Ammon's horn (tissue), 1 donor: ENCODE data around the gene DEPDC5.
A peak's percentile ranks its signal among the peaks of the same experiment; 100 is the strongest.
"Not testable (repeated sequence)": the region's sequence is repeated elsewhere in the genome, so short reads cannot be mapped to it uniquely, and the experiment has no call there.

Source experiments
- DNase-seq: peaks from one replicate; pipeline ENCODE4 v3.0.0-alpha.2; 2016; ENCODE audit warnings: low spot score

The DEPDC5 gene

GRCh38 chr22:31815383-31815814, 61.6 kb downstream of the DEPDC5 start:
- not testable (repeated sequence) for DNase-seq

- DNase-seq = no peak
Observed at GRCh38 chr22:31816750-31817149, 62.9 kb downstream of the DEPDC5 start.

GRCh38 chr22:31818481-31819392, 64.9 kb downstream of the DEPDC5 start:
- no peak for DNase-seq

- no peak for DNase-seq
Observed at GRCh38 chr22:31820655-31821054, 66.8 kb downstream of the DEPDC5 start.

GRCh38 chr22:31821572-31821971, 67.8 kb downstream of the DEPDC5 start:
- DNase-seq = no peak

- no peak for DNase-seq
Observed at GRCh38 chr22:31822523-31822922, 68.7 kb downstream of the DEPDC5 start.

- no peak for DNase-seq
Observed at GRCh38 chr22:31825513-31825912, 71.7 kb downstream of the DEPDC5 start.

GRCh38 chr22:31826443-31826842, 72.6 kb downstream of the DEPDC5 start:
- DNase-seq = peak; percentile 72

GRCh38 chr22:31828739-31829138, 74.9 kb downstream of the DEPDC5 start:
- DNase-seq = no peak

GRCh38 chr22:31829505-31829904, 75.7 kb downstream of the DEPDC5 start:
- DNase-seq = peak; percentile 38

GRCh38 chr22:31830721-31831070, 76.9 kb downstream of the DEPDC5 start:
- no peak for DNase-seq

GRCh38 chr22:31833930-31834329, 80.1 kb downstream of the DEPDC5 start:
- no peak for DNase-seq

- DNase-seq = no peak
Observed at GRCh38 chr22:31836010-31836409, 82.2 kb downstream of the DEPDC5 start.

GRCh38 chr22:31838917-31839316, 85.1 kb downstream of the DEPDC5 start:
- DNase-seq = no peak

- DNase-seq = no peak
Observed at GRCh38 chr22:31839986-31840385, 86.2 kb downstream of the DEPDC5 start.

- peak; percentile 67 for DNase-seq
Observed at GRCh38 chr22:31840585-31840984, 86.8 kb downstream of the DEPDC5 start.

- DNase-seq = peak; percentile 34
Observed at GRCh38 chr22:31841078-31841827, 87.4 kb downstream of the DEPDC5 start.

GRCh38 chr22:31843526-31843925, 89.7 kb downstream of the DEPDC5 start:
- DNase-seq = no peak

GRCh38 chr22:31844941-31845340, 91.1 kb downstream of the DEPDC5 start:
- no peak for DNase-seq

- DNase-seq = no peak
Observed at GRCh38 chr22:31846161-31847115, 92.6 kb downstream of the DEPDC5 start.

GRCh38 chr22:31848411-31848810, 94.6 kb downstream of the DEPDC5 start:
- DNase-seq = no peak

- DNase-seq = no peak
Observed at GRCh38 chr22:31850135-31850534, 96.3 kb downstream of the DEPDC5 start.
